Activated T-cell treated with anti-CD3 and anti-CD28 coated beads, Interleukin-2, amount 50 U/mL, for 24 hours (primary cell): ENCODE results near the gene MYL3.

Source experiments
- DNase-seq: peaks from one replicate; pipeline ENCODE4 v3.0.0-alpha.2; 2020
- H3K27ac Mint-ChIP-seq: 2 replicates; pipeline ENCODE4 v1.8.0; 2020; ENCODE audit warnings: mild to moderate bottlenecking, mixed read lengths
- H3K27me3 Mint-ChIP-seq: 2 replicates; pipeline ENCODE4 v1.8.0; 2020; ENCODE audit warnings: mixed read lengths
- H3K36me3 Mint-ChIP-seq: 2 replicates; pipeline ENCODE4 v1.8.0; 2020; ENCODE audit warnings: low read depth, mixed read lengths
- H3K4me1 Mint-ChIP-seq: 2 replicates; pipeline ENCODE4 v1.8.0; 2020; ENCODE audit warnings: low read depth, mixed read lengths
- H3K4me3 Mint-ChIP-seq: 2 replicates; pipeline ENCODE4 v1.8.0; 2020; ENCODE audit warnings: mild to moderate bottlenecking, moderate library complexity, mixed read lengths
- H3K9me3 Mint-ChIP-seq: 2 replicates; pipeline ENCODE4 v1.8.0; 2020; ENCODE audit warnings: mixed read lengths

MYL3 gene

GRCh38 chr3:46846624-46847542, 16.4 kb downstream of the MYL3 start:
- no peaks in the 10 kb centered on the region for H3K27me3 Mint-ChIP-seq
- peak overlapping the region; percentile 29 for H3K27ac Mint-ChIP-seq
- H3K36me3 Mint-ChIP-seq = no peaks in the 10 kb centered on the region
- DNase-seq = peak; percentile 32
- H3K9me3 Mint-ChIP-seq = peaks cover 1% of the 10 kb centered on the region
- peaks cover 11% of the 10 kb centered on the region for H3K4me1 Mint-ChIP-seq
- H3K4me3 Mint-ChIP-seq = peak overlapping the region; percentile 47

- Mint-ChIP-seq H3K27me3 (no peaks in the 10 kb centered on the region), H3K36me3 (no peaks in the 10 kb centered on the region), H3K27ac (peak overlapping the region; percentile 80), H3K4me1 (peaks cover 11% of the 10 kb centered on the region), H3K4me3 (peak overlapping the region; percentile 63), H3K9me3 (peaks cover 8% of the 10 kb centered on the region)
- DNase-seq = peak; percentile 85
Observed at GRCh38 chr3:46845860-46846623, 17.2 kb downstream of the MYL3 start.

- Mint-ChIP-seq H3K27me3 (no peaks in the 10 kb centered on the region), H3K9me3 (peaks cover 14% of the 10 kb centered on the region), H3K36me3 (no peaks in the 10 kb centered on the region), H3K4me1 (peaks cover 11% of the 10 kb centered on the region), H3K4me3 (peak overlapping the region; percentile 63), H3K27ac (peak overlapping the region; percentile 80)
- no peak for DNase-seq
Observed at GRCh38 chr3:46845397-46845859, 17.8 kb downstream of the MYL3 start.

- Mint-ChIP-seq H3K27me3 (no peaks in the 10 kb centered on the region), H3K4me1 (peaks cover 11% of the 10 kb centered on the region), H3K4me3 (peak overlapping the region; percentile 63), H3K27ac (peak overlapping the region; percentile 80), H3K9me3 (peaks cover 15% of the 10 kb centered on the region), H3K36me3 (no peaks in the 10 kb centered on the region)
- DNase-seq = no peak
Observed at GRCh38 chr3:46844881-46845312, 18.3 kb downstream of the MYL3 start.

- no peaks in the 10 kb centered on the region for H3K27me3 Mint-ChIP-seq
- H3K36me3 Mint-ChIP-seq = peaks cover under 1% of the 10 kb centered on the region
- no peak overlapping the region for H3K4me3 Mint-ChIP-seq
- H3K27ac Mint-ChIP-seq = no peak overlapping the region
- H3K9me3 Mint-ChIP-seq = peaks cover 15% of the 10 kb centered on the region
- DNase-seq = peak; percentile 28
- H3K4me1 Mint-ChIP-seq = peaks cover 11% of the 10 kb centered on the region
Observed at GRCh38 chr3:46844397-46844796, 18.8 kb downstream of the MYL3 start.

GRCh38 chr3:46843508-46843907, 19.7 kb downstream of the MYL3 start:
- Mint-ChIP-seq H3K27ac (no peak overlapping the region), H3K4me1 (peaks cover 11% of the 10 kb centered on the region), H3K4me3 (no peak overlapping the region), H3K9me3 (peaks cover 22% of the 10 kb centered on the region), H3K27me3 (no peaks in the 10 kb centered on the region), H3K36me3 (peaks cover 5% of the 10 kb centered on the region)
- no peak for DNase-seq

- Mint-ChIP-seq H3K27me3 (no peaks in the 10 kb centered on the region), H3K9me3 (peaks cover 33% of the 10 kb centered on the region), H3K27ac (no peak overlapping the region), H3K4me1 (peaks cover 5% of the 10 kb centered on the region), H3K4me3 (no peak overlapping the region), H3K36me3 (peaks cover 5% of the 10 kb centered on the region)
- no peak for DNase-seq
Observed at GRCh38 chr3:46840491-46840890, 22.8 kb downstream of the MYL3 start.

GRCh38 chr3:46838301-46838700, 24.9 kb downstream of the MYL3 start:
- peaks cover 33% of the 10 kb centered on the region for H3K9me3 Mint-ChIP-seq
- no peak overlapping the region for H3K4me3 Mint-ChIP-seq
- DNase-seq = no peak
- H3K27me3 Mint-ChIP-seq = no peaks in the 10 kb centered on the region
- peaks cover 5% of the 10 kb centered on the region for H3K36me3 Mint-ChIP-seq
- no peak overlapping the region for H3K27ac Mint-ChIP-seq
- H3K4me1 Mint-ChIP-seq = no peaks in the 10 kb centered on the region

GRCh38 chr3:46835491-46835890, 27.8 kb downstream of the MYL3 start:
- Mint-ChIP-seq H3K4me3 (no peak overlapping the region), H3K36me3 (peaks cover 5% of the 10 kb centered on the region), H3K4me1 (no peaks in the 10 kb centered on the region), H3K27ac (no peak overlapping the region), H3K9me3 (peaks cover 20% of the 10 kb centered on the region), H3K27me3 (no peaks in the 10 kb centered on the region)
- no peak for DNase-seq

- Mint-ChIP-seq H3K9me3 (peaks cover 18% of the 10 kb centered on the region), H3K27me3 (no peaks in the 10 kb centered on the region), H3K27ac (no peak overlapping the region), H3K4me3 (no peak overlapping the region), H3K36me3 (peaks cover 5% of the 10 kb centered on the region), H3K4me1 (peaks cover 3% of the 10 kb centered on the region)
- no peak for DNase-seq
Observed at GRCh38 chr3:46835054-46835453, 28.2 kb downstream of the MYL3 start.

- H3K27ac Mint-ChIP-seq = no peak overlapping the region
- H3K27me3 Mint-ChIP-seq = no peaks in the 10 kb centered on the region
- peaks cover 13% of the 10 kb centered on the region for H3K9me3 Mint-ChIP-seq
Observed at GRCh38 chr3:46833346-46834300, 29.6 kb downstream of the MYL3 start.

GRCh38 chr3:46831841-46832240, 31.4 kb downstream of the MYL3 start:
- Mint-ChIP-seq H3K4me1 (peaks cover 14% of the 10 kb centered on the region), H3K9me3 (no peaks in the 10 kb centered on the region), H3K27ac (no peak overlapping the region), H3K36me3 (no peaks in the 10 kb centered on the region), H3K27me3 (no peaks in the 10 kb centered on the region), H3K4me3 (no peak overlapping the region)
- DNase-seq = no peak

More at GRCh38 chr3:46833346-46834300, 29.6 kb downstream of the MYL3 start:
- H3K4me1 Mint-ChIP-seq = peaks cover 14% of the 10 kb centered on the region
- H3K36me3 Mint-ChIP-seq = no peaks in the 10 kb centered on the region
- no peak for DNase-seq
- no peak overlapping the region for H3K4me3 Mint-ChIP-seq

- Mint-ChIP-seq H3K9me3 (no peaks in the 10 kb centered on the region), H3K36me3 (no peaks in the 10 kb centered on the region), H3K27ac (no peak overlapping the region), H3K27me3 (no peaks in the 10 kb centered on the region), H3K4me3 (no peak overlapping the region), H3K4me1 (peaks cover 14% of the 10 kb centered on the region)
- DNase-seq = no peak
Observed at GRCh38 chr3:46831316-46831715, 31.9 kb downstream of the MYL3 start.

- Mint-ChIP-seq H3K36me3 (no peaks in the 10 kb centered on the region), H3K27me3 (no peaks in the 10 kb centered on the region), H3K4me3 (no peak overlapping the region), H3K4me1 (peaks cover 14% of the 10 kb centered on the region), H3K27ac (no peak overlapping the region), H3K9me3 (no peaks in the 10 kb centered on the region)
- DNase-seq = no peak
Observed at GRCh38 chr3:46830801-46831200, 32.4 kb downstream of the MYL3 start.
